Glutamatergic neuron (in vitro differentiated cells): ENCODE results near the gene MDC1. TPM values are rescaled to one million over a fixed set of nuclear protein-coding genes. Genes with fewer than 3 reads are reported as not detected.

Source experiments
- DNase-seq: peaks from one replicate; pipeline ENCODE4 v3.0.0; 2022
- H3K27ac Mint-ChIP-seq: one replicate; pipeline ENCODE4 v1.8.0; 2020; ENCODE audit warnings: mild to moderate bottlenecking, mixed read lengths, inconsistent platforms; ENCODE audit not compliant: unreplicated experiment
- H3K27me3 Mint-ChIP-seq: one replicate; pipeline ENCODE4 v1.8.0; 2020; ENCODE audit warnings: mild to moderate bottlenecking, moderate library complexity, mixed read lengths, inconsistent platforms; ENCODE audit not compliant: unreplicated experiment
- H3K36me3 Mint-ChIP-seq: one replicate; pipeline ENCODE4 v1.8.0; 2020; ENCODE audit warnings: mild to moderate bottlenecking, mixed read lengths, inconsistent platforms; ENCODE audit not compliant: unreplicated experiment
- H3K4me1 Mint-ChIP-seq: one replicate; pipeline ENCODE4 v1.8.0; 2020; ENCODE audit warnings: mild to moderate bottlenecking, low read depth, mixed read lengths, inconsistent platforms; ENCODE audit not compliant: unreplicated experiment
- H3K4me3 Mint-ChIP-seq: one replicate; pipeline ENCODE4 v1.8.0; 2020; ENCODE audit warnings: mild to moderate bottlenecking, mixed read lengths, inconsistent platforms; ENCODE audit not compliant: unreplicated experiment
- H3K9me3 Mint-ChIP-seq: one replicate; pipeline ENCODE4 v1.8.0; 2020; ENCODE audit warnings: mild to moderate bottlenecking, moderate library complexity, mixed read lengths, inconsistent platforms; ENCODE audit not compliant: unreplicated experiment
- total RNA-seq: library from RNA; stranded (reverse); fragmentation: NEBNext Ultra II Directional; extraction: Animal tissue kit (Norgen Biotek cat#: 25700); gene quantifications from one replicate; pipeline ENCODE4 v1.2.1, GENCODE V29; 2021; ENCODE audit not compliant: unreplicated experiment
- TF ChIP-seq, protein P1 (sequence below): fragments of 200-600 bp; sonication (generic); IDR thresholded peaks from one replicate; pipeline ENCODE4 v1.5.0; 2021; ENCODE audit not compliant: partially characterized antibody, unreplicated experiment

Gene MDC1
- total RNA-seq, 1 donor from 2014 or later, result 50.4 TPM

DNA sequence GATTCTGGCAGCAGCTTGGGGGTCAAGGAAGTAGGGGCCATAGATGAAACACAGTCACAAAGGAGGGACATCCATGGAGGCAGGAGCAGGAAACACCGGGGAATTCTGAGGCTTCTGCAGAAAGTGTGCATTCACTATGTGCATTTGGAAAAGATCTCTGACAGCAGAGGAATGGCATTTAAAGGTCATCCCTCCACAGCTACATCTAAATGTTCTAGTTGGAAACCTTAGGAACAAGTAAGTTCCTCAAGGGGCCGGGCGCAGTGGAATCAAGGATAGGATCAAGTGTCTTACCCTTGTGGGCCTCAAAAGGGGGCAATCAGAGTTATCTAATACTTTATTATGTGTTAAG lies 61.4 kb downstream of the MDC1 start:
- no peaks in the 10 kb centered on the region for H3K36me3 Mint-ChIP-seq
- DNase-seq, result no peak
- H3K4me3 Mint-ChIP-seq, result no peak overlapping the region
- H3K9me3 Mint-ChIP-seq, result peaks cover 1% of the 10 kb centered on the region
- H3K27me3 Mint-ChIP-seq, result peaks cover 6% of the 10 kb centered on the region
- no peaks in the 10 kb centered on the region for H3K4me1 Mint-ChIP-seq
- TF ChIP-seq, protein P1, sequence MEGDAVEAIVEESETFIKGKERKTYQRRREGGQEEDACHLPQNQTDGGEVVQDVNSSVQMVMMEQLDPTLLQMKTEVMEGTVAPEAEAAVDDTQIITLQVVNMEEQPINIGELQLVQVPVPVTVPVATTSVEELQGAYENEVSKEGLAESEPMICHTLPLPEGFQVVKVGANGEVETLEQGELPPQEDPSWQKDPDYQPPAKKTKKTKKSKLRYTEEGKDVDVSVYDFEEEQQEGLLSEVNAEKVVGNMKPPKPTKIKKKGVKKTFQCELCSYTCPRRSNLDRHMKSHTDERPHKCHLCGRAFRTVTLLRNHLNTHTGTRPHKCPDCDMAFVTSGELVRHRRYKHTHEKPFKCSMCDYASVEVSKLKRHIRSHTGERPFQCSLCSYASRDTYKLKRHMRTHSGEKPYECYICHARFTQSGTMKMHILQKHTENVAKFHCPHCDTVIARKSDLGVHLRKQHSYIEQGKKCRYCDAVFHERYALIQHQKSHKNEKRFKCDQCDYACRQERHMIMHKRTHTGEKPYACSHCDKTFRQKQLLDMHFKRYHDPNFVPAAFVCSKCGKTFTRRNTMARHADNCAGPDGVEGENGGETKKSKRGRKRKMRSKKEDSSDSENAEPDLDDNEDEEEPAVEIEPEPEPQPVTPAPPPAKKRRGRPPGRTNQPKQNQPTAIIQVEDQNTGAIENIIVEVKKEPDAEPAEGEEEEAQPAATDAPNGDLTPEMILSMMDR, result no peak
- no peak overlapping the region for H3K27ac Mint-ChIP-seq

DNA sequence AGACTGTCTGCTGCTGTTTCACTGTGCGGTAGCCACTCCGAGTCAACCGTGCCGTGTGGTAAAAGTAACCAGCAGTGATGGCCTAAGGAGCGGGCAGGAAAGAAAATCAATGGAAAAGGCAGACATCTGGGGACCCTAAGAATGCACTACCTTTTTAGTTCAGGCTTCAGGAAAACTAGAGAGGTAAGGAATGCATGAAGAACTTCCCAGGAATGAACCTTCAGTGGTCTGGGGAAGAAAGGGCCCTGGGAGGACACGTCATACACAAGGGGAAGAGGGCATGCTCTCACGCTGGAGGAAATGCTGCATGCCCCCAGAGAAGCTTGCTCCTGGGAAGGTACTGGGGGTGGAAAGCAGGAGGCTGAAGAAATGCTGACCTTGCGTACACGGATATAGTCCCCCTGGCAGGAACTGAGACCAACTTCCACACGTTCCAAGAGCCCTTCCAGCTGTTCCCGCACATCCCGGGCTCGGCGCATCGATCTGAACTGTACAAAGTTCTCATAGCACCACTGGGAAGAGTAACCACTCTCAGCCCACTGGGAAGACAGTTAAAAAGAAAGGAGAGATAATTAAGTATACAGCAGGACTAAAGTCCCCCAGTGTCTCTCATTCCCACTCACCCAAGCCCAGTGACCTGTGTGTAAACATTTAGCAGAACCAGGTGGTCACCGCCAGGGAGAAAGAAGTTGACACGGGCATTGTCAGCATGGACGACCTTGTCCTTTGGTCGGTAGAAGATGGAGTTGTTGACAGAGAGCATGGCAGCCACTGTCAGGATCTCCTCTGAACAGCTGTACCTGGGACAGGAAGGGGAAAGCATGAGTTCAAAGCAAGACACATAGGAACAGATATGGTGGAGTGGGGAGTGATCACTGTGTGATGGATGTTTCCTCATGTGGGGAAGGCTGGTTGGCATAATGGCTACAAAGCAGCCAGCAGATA lies 62.0 kb downstream of the MDC1 start:
- Mint-ChIP-seq H3K4me1 (no peaks in the 10 kb centered on the region), H3K27me3 (peaks cover 6% of the 10 kb centered on the region), H3K4me3 (no peak overlapping the region), H3K36me3 (no peaks in the 10 kb centered on the region), H3K27ac (no peak overlapping the region), H3K9me3 (peaks cover 1% of the 10 kb centered on the region)
- no peak for DNase-seq
- TF ChIP-seq, protein P1, result no peak

DNA sequence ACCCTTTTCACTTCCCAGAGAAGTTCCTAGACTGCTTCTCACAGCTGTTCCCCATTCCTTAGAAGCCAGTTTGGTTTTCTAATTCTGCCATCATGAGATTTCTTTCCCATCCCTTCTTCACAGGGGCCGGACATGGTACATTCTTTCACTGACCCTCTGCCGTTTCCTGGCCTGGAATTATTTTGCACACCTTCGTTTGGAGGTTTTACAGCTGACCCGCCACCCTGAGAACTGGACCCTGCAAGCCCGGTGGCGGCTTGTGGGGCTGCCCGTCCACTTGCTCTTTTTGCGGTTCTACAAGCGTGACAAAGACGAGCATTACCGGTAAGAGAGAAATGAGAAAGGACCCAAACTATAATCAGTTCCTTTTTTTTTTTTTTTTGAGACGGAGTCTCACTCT lies 65.9 kb downstream of the MDC1 start:
- peak overlapping the region; percentile 66 for H3K27ac Mint-ChIP-seq
- TF ChIP-seq, protein P1, result no peak
- peaks cover 9% of the 10 kb centered on the region for H3K27me3 Mint-ChIP-seq
- peaks cover 7% of the 10 kb centered on the region for H3K9me3 Mint-ChIP-seq
- H3K4me1 Mint-ChIP-seq, result peaks cover 9% of the 10 kb centered on the region
- H3K4me3 Mint-ChIP-seq, result peak overlapping the region; percentile 30
- H3K36me3 Mint-ChIP-seq, result no peaks in the 10 kb centered on the region
- DNase-seq, result no peak

Other genes with a start within 250 kb of the MDC1 start
- gene HLA-E, start 227.8 kb downstream of the MDC1 start, total RNA-seq, result 18.1 TPM
- gene GNL1, start 160.8 kb downstream of the MDC1 start, total RNA-seq, result 42.1 TPM
- 34.7 TPM for gene PRR3, start 160.0 kb downstream of the MDC1 start, total RNA-seq
- gene ABCF1, start 145.8 kb downstream of the MDC1 start, total RNA-seq, result 62.7 TPM
- gene PPP1R10, start 100.0 kb downstream of the MDC1 start, total RNA-seq, result 99.7 TPM
- gene MRPS18B, start 99.4 kb downstream of the MDC1 start, total RNA-seq, result 40.0 TPM
- 131 TPM for gene ATAT1, start 90.4 kb downstream of the MDC1 start, total RNA-seq
- 13.7 TPM for gene C6orf136, start 70.1 kb downstream of the MDC1 start, total RNA-seq
- gene DHX16, start 44.3 kb downstream of the MDC1 start, total RNA-seq, result 26.9 TPM
- gene PPP1R18, start 30.6 kb downstream of the MDC1 start, total RNA-seq, result 175 TPM
- 52.2 TPM for gene NRM, start 26.3 kb downstream of the MDC1 start, total RNA-seq
- 2,264 TPM for gene TUBB, start 3.1 kb upstream of the MDC1 start, total RNA-seq
- 191 TPM for gene FLOT1, start 25.4 kb upstream of the MDC1 start, total RNA-seq
- 13.5 TPM for gene IER3, start 27.3 kb upstream of the MDC1 start, total RNA-seq
- 120 TPM for gene DDR1, start 167.2 kb upstream of the MDC1 start, total RNA-seq
- 67.2 TPM for gene GTF2H4, start 190.9 kb upstream of the MDC1 start, total RNA-seq
- gene VARS2, start 197.0 kb upstream of the MDC1 start, total RNA-seq, result 47.0 TPM
- not detected for gene SFTA2, start 214.9 kb upstream of the MDC1 start, total RNA-seq
- gene MUCL3, start 223.7 kb upstream of the MDC1 start, total RNA-seq, result not detected